Measurements from ENCODE around the gene NXPE3.

The NXPE3 gene

DNA sequence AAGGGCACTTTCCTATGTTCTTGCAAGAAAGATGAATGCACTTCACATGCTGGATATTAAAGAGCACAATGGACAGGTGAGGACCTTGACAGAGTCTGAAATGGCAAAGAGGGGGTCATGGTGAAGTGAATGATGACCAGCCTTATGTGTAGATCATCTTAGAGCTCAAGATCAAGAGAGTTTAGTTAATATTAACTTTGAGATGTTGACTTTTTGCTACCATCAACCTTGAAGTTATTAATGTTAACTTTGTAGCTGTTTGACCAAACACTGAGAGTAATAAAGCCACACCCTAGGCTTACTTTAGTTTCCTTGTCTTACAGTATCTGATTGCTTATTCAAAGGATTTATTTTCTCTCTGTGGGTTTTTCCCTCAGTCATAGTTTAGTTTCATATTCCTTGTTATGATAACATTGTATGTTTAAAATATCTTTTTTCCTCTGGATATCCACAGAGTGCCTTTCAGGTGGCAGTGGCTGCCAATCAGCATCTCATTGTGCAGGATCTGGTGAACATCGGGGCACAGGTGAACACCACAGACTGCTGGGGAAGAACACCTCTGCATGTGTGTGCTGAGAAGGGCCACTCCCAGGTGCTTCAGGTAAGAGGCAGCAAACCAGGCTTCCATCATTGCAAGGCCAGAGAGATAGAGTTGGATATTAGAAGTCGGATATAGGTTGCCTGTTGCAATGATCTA is 75.7 kb downstream of the NXPE3 start:
- no peak for TF ChIP-seq CTCF (IDR thresholded peaks at IDR 0.05; ENCODE audit: control insufficient read depth, insufficient read depth, low read depth, low read length, missing control alignments)
- no peak overlapping the region for H3K4me3 ChIP-seq (ENCODE audit: control insufficient read depth, low read depth, low read length)
- no peak for DNase-seq (ENCODE audit: low read depth)

GRCh38 chr3:101857301-101857741 is 78.3 kb downstream of the NXPE3 start:
- no peak overlapping the region for H3K4me3 ChIP-seq (ENCODE audit: control insufficient read depth, low read depth, low read length)
- DNase-seq (ENCODE audit: low read depth) = no peak
- no peak for TF ChIP-seq CTCF (IDR thresholded peaks at IDR 0.05; ENCODE audit: control insufficient read depth, insufficient read depth, low read depth, low read length, missing control alignments)

- TF ChIP-seq CTCF (IDR thresholded peaks at IDR 0.05; ENCODE audit: control insufficient read depth, insufficient read depth, low read depth, low read length, missing control alignments) = no peak
- DNase-seq (ENCODE audit: low read depth) = no peak
- no peak overlapping the region for H3K4me3 ChIP-seq (ENCODE audit: control insufficient read depth, low read depth, low read length)
These were observed 79.5 kb downstream of the NXPE3 start for GRCh38 chr3:101858464-101859030.

- TF ChIP-seq CTCF (IDR thresholded peaks at IDR 0.05; ENCODE audit: control insufficient read depth, insufficient read depth, low read depth, low read length, missing control alignments) = no peak
- DNase-seq (ENCODE audit: low read depth) = no peak
- H3K4me3 ChIP-seq (ENCODE audit: control insufficient read depth, low read depth, low read length) = no peak overlapping the region
These were observed 81.0 kb downstream of the NXPE3 start for GRCh38 chr3:101859882-101860448.

DNA sequence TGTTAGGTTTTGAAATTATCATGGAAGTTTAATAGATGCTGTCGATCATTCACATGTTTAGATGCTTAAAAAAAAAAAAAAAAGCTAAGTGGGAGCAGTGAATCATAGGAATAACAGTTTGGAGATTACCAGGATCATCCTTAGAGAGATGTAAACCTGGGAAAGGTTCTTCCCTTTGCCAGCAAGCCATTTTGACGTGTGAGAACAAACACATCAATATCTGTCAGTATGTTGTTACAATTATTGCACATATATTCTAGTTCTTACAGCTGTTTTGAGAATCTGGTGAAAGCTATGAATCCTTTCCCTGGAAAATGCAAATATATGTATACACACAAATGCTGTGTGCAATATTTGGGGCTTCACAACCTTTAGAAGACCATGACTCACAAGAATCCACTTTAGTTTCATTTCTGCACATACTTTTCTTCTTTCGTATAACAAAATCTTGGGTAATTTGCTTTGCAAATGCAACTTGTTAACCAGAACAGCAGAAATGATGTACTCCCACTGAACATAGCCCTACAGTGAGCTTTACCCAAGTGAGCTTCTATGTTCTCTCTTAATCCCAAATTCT is 82.3 kb downstream of the NXPE3 start:
- no peak for TF ChIP-seq CTCF (IDR thresholded peaks at IDR 0.05; ENCODE audit: control insufficient read depth, insufficient read depth, low read depth, low read length, missing control alignments)
- no peak for DNase-seq (ENCODE audit: low read depth)
- H3K4me3 ChIP-seq (ENCODE audit: control insufficient read depth, low read depth, low read length) = no peak overlapping the region

DNA sequence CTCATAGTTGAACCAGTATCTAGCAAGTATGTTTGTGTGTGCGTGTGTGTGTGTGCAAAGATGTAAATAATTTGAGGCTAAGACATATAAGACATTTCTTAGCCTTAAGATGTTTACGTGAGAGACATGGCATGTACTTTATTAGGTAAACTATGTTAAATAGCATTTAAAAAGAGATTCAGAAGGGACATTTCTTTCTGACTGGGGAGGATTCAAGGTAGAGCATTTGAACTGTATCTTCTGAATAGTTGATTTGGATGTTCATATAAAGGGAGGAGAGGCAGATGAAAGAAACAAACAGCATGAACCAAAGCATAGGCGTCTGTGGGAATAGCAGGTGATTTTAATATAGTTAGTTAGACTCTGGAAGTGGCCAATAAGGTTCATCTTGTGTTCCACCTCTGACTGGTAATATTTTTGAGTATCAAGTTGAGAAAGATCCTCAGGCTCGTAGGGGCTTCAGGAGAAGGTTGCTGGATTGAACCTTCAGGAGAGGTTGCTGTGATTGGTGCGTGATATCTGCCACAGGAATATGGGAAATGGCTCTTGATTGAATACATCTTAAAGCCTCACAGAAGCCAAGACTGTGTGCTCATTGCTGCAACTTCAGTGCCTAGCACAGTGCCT is 82.9 kb downstream of the NXPE3 start:
- H3K4me3 ChIP-seq (ENCODE audit: control insufficient read depth, low read depth, low read length) = no peak overlapping the region
- TF ChIP-seq CTCF (IDR thresholded peaks at IDR 0.05; ENCODE audit: control insufficient read depth, insufficient read depth, low read depth, low read length, missing control alignments) = no peak
- no peak for DNase-seq (ENCODE audit: low read depth)
